GM12878 (cell line): ENCODE results near the gene MYL7. TPM values are rescaled to one million over a fixed set of nuclear protein-coding genes. Genes with fewer than 3 reads are reported as not detected.

Experiments used
- ATAC-seq: fragments of 200-7000 bp; cut with Tn5 transposase; 3 replicates; pipeline ENCODE4 v1.9.1; 2020; ENCODE audit warnings: mild to moderate bottlenecking, moderate library complexity
- BruUV-seq: library from RNA; stranded (reverse); fragments of 400-500 nt; replicated peaks from 2 replicates; lab custom pipeline; 2021; lab: Mats Ljungman, UMichigan
- CTCF ChIA-PET: fragments of 300-600 bp; sonication (Branson Sonifier 250); formaldehyde crosslinking; extraction: SDS; loops from one replicate; lab custom pipeline; 2021; ENCODE audit warnings: inconsistent platforms; lab: Yijun Ruan, JAX
- POLR2A ChIA-PET: fragments of 350-600 bp; formaldehyde crosslinking; extraction: SDS; loops from one replicate; lab custom pipeline; 2021; ENCODE audit warnings: inconsistent platforms; lab: Charles Lee
- RAD21 ChIA-PET: fragments of 300-600 bp; sonication (Branson Sonifier 250); formaldehyde crosslinking; loops from one replicate; lab custom pipeline; 2023; ENCODE audit warnings: antibody characterized with exemption; ENCODE audit not compliant: unreplicated experiment; lab: Charles Lee
- SMC1A ChIA-PET: fragments of 300-600 bp; sonication (Branson Sonifier 250); formaldehyde crosslinking; loops from one replicate; lab custom pipeline; 2023; ENCODE audit not compliant: unreplicated experiment, uncharacterized antibody; lab: Charles Lee
- DNase-seq: peaks from one replicate; pipeline ENCODE4 v3.0.0-alpha.2; 2011; ENCODE audit warnings: low read depth, low spot score
- FAIRE-seq: peaks from 3 replicates; lab custom pipeline; 2011; peaks lifted over from hg19 to GRCh38; lab: Jason Lieb, UNC
- H2AFZ ChIP-seq: 2 replicates; pipeline ENCODE4 v1.6.0; 2011; ENCODE audit warnings: low read depth, low read length, control low read depth; ENCODE audit not compliant: control insufficient read depth
- H3K27ac ChIP-seq: 2 replicates; pipeline ENCODE4 v1.5.1; 2011; ENCODE audit warnings: control low read depth; ENCODE audit not compliant: control insufficient read depth, insufficient read depth
- H3K27me3 ChIP-seq, 2 experiments: replicated peaks in 1 of 2; 2 replicates each; pipeline versions ENCODE4 v1.6.0 to v1.6.1; 2011; ENCODE audit warnings: low read length in 1 of 2; ENCODE audit not compliant: control insufficient read depth in 2 of 2, insufficient read depth in 2 of 2
- H3K36me3 ChIP-seq, 2 experiments: 2 replicates each; pipeline ENCODE4 v1.5.1; 2011; ENCODE audit warnings: low read length in 1 of 2; ENCODE audit not compliant: control insufficient read depth in 2 of 2, insufficient read depth in 2 of 2
- H3K4me1 ChIP-seq: 2 replicates; pipeline ENCODE4 v1.6.1; 2011; ENCODE audit warnings: mild to moderate bottlenecking, low read length, moderate library complexity, mixed read lengths; ENCODE audit not compliant: control insufficient read depth, insufficient read depth
- H3K4me2 ChIP-seq: 2 replicates; pipeline ENCODE4 v1.6.0; 2011; ENCODE audit warnings: control low read depth; ENCODE audit not compliant: control insufficient read depth, insufficient read depth
- H3K4me3 ChIP-seq: fragments of 200-600 bp; sonication (generic); 2 replicates; pipeline ENCODE4 v1.5.1; 2016
- H3K79me2 ChIP-seq: 2 replicates; pipeline ENCODE4 v1.6.0; 2011; ENCODE audit warnings: low read length; ENCODE audit not compliant: control insufficient read depth, insufficient read depth
- H3K9ac ChIP-seq: 2 replicates; pipeline ENCODE4 v1.8.0; 2011; ENCODE audit warnings: low read length, control low read depth, mixed read lengths; ENCODE audit not compliant: control insufficient read depth, insufficient read depth
- H3K9me3 ChIP-seq: replicated peaks from 3 replicates; pipeline ENCODE4 v1.5.1; 2011; ENCODE audit warnings: mild to moderate bottlenecking, low read length; ENCODE audit not compliant: control insufficient read depth, insufficient read depth
- H4K20me1 ChIP-seq: 2 replicates; pipeline ENCODE4 v1.6.0; 2011; ENCODE audit not compliant: control insufficient read depth, insufficient read depth
- CBX3 ChIP-seq: fragments of 200-600 bp; sonication (generic); IDR thresholded peaks from 2 replicates; pipeline ENCODE4 v1.6.1; 2016; ENCODE audit warnings: low read depth, borderline replicate concordance
- ETV6 ChIP-seq, 2 experiments: fragments of 450-650 bp in 1 of 2; IDR thresholded peaks in 1 of 2; conservative IDR thresholded peaks in 1 of 2; 2 replicates each; pipeline ENCODE4 v1.6.1; 2014; ENCODE audit warnings: antibody characterized with exemption in 1 of 2, borderline replicate concordance in 1 of 2, low read depth in 1 of 2, mild to moderate bottlenecking in 1 of 2, moderate library complexity in 1 of 2
- POU2F2 ChIP-seq: IDR thresholded peaks from 3 replicates; pipeline ENCODE4 v1.6.1; 2011; ENCODE audit warnings: low read depth, mild to moderate bottlenecking, low read length, borderline replicate concordance
- WRNIP1 ChIP-seq: IDR thresholded peaks from 2 replicates; pipeline ENCODE4 v1.6.1; 2011; ENCODE audit warnings: low read depth, low read length, improper control_type of control experiment, borderline replicate concordance
- WGBS: methylation state at CpG from one replicate; pipeline ENCODE4 v1.1.6; 2016; ENCODE audit warnings: low lambda C conversion rate; ENCODE audit not compliant: insufficient replicate concordance, insufficient coverage; ENCODE audit errors: missing lambda C conversion rate; 5-methylcytosine and 5-hydroxymethylcytosine counted together
- in situ Hi-C: fragments of 300-500 bp; cut with MboI; formaldehyde crosslinking; loops from 9 replicates; pipeline ENCODE4 v1.14.3; 2018; ENCODE audit warnings: mixed read lengths
- intact Hi-C: fragments of 100-400 bp; cut with micrococcal nuclease; formaldehyde crosslinking; loops from one replicate; pipeline ENCODE4 v1.14.2; 2022; ENCODE audit not compliant: unreplicated experiment
- polyA plus RNA-seq, 11 experiments: library from polyadenylated mRNA; depleted of rRNA in 4 of 11; unstranded in 6 of 11; stranded (reverse) in 5 of 11; fragments of >200 nt; fragmentation: Nextera tagmentation in 4 of 11; fragmentation: Illumina TruSeq in 1 of 11; extraction: Ambion mirVana in 4 of 11; extraction: Trizol in 1 of 11; gene quantifications; 1 replicate in 1 of 11; 2 replicates in 10 of 11; pipeline versions ENCODE4 v1.2.1 to v1.2.3, GENCODE V29; 2011 to 2016; ENCODE audit warnings: inconsistent platforms in 2 of 11, missing spikeins in 2 of 11, low read depth in 1 of 11
- total RNA-seq, 4 experiments: library from RNA; depleted of rRNA in 3 of 4; stranded (reverse); fragments of >200 nt in 3 of 4; fragmentation: Illumina TruSeq in 1 of 4; extraction: Trizol in 1 of 4; gene quantifications; 2 replicates each; pipeline versions ENCODE4 v1.2.1 to v1.2.3, GENCODE V29; 2013 to 2021
- TF ChIP-seq, protein P1 (sequence below): IDR thresholded peaks from 2 replicates; pipeline ENCODE4 v1.6.1; 2012; ENCODE audit warnings: improper control_type of control experiment, low read depth, low read length; ENCODE audit not compliant: insufficient replicate concordance
- TF ChIP-seq, protein P2 (sequence below): IDR thresholded peaks from 2 replicates; pipeline ENCODE4 v1.6.1; 2012; ENCODE audit warnings: low read length, inconsistent platforms
- TF ChIP-seq, protein P3 (sequence below): IDR thresholded peaks from 2 replicates; pipeline ENCODE4 v1.6.1; 2011; ENCODE audit warnings: mild to moderate bottlenecking, low read depth, low read length, moderate library complexity; ENCODE audit not compliant: insufficient replicate concordance

Gene MYL7
- total and polyA plus RNA-seq, 10 of the 15 experiments (the other 5 are each of a cell fraction or from before 2014, with no cell fraction given), result 1.9 TPM; not detected in 9

DNA sequence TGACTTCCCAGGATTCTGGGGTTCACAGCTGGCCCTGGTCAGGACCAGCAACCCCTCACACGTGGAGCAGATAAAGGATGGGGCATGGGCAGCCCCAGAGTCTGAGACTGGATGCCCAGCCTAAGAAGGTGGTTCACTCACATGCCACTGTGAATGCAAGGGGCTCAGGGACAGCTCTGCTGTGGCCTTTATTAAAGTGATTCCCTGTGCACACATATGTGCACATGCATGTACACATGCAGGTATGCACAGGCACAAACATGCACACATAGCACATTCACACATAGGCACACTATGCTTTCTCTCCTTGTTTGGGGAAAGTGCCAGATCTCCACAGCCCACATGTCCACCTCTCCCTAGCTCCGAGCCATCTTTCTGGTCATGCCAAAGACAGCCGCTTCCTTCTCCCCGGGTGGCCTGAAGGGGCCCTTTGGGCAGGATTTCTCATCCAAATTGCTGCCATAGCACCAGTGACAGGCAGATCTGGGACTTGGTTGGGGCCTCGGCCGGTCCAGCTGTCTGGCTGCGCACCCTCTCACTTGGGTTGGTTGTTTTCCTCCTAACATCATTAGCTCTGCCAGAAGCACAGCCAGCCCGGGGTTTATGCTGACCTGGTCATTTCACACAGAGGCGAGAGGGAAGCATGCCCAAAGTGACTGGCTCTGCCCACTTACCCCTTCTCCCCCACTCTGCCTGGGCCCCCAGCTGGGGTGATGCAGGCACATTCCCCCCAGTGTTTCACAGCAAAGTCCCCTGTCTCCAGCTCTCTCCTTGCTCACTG, 46.7 kb upstream of the MYL7 start:
- FAIRE-seq, result no peak
- WGBS, result 39% methylated on average over 8 of the region's 9 CpGs

DNA sequence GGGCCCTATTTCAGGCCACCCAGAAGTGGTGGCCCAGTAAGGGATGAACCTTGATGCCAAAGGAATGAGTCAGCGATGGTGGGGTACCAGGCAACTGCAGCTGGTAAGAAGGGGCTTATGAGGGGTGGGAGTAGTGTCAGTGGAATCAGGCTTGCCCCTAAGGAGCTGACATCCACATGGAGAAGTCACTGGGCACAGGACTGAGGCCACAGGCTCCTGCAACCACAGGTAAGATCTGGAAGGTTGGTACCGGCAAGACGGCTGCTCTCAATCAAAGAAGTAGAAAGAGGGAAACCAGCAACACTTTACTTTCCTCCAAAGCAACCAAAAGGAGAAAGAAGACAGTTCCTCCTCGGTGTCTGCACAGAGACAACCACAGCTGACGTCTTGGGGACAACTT, 45.6 kb upstream of the MYL7 start:
- WGBS, result 30% methylated on average over 5 of the region's 5 CpGs
- Histone ChIP-seq H4K20me1 (no peaks in the 10 kb centered on the region), H3K79me2 (no peaks in the 10 kb centered on the region), H3K9me3 (no peaks in the 10 kb centered on the region; the same call in 2 of the 3 replicates), H3K4me3 (no peak overlapping the region), H3K4me2 (no peak overlapping the region), H3K9ac (no peak overlapping the region), H3K27ac (no peak overlapping the region), H3K27me3 (peaks cover 0 to 1% of the 10 kb centered on the region in 2 experiments; a peak in 2 of 4 replicates), H3K4me1 (no peaks in the 10 kb centered on the region), H3K36me3 (no peaks in the 10 kb centered on the region), H2AFZ (no peak overlapping the region)
- ATAC-seq, result no peak
- BruUV-seq, result no TSS peak
- FAIRE-seq, result no peak
- ChIA-PET CTCF (interaction anchor here (0.6 kb wide), 1 partner anchor 14 kb away, joined by 4 read pairs; the partner anchor contains the start of gene YKT6), SMC1A (no interaction called here), POLR2A (no interaction called here), RAD21 (no interaction called here)
- intact Hi-C loops, result no loop called here
- no peak for DNase-seq
- in situ Hi-C loops, result no loop called here
- TF ChIP-seq, protein P1, sequence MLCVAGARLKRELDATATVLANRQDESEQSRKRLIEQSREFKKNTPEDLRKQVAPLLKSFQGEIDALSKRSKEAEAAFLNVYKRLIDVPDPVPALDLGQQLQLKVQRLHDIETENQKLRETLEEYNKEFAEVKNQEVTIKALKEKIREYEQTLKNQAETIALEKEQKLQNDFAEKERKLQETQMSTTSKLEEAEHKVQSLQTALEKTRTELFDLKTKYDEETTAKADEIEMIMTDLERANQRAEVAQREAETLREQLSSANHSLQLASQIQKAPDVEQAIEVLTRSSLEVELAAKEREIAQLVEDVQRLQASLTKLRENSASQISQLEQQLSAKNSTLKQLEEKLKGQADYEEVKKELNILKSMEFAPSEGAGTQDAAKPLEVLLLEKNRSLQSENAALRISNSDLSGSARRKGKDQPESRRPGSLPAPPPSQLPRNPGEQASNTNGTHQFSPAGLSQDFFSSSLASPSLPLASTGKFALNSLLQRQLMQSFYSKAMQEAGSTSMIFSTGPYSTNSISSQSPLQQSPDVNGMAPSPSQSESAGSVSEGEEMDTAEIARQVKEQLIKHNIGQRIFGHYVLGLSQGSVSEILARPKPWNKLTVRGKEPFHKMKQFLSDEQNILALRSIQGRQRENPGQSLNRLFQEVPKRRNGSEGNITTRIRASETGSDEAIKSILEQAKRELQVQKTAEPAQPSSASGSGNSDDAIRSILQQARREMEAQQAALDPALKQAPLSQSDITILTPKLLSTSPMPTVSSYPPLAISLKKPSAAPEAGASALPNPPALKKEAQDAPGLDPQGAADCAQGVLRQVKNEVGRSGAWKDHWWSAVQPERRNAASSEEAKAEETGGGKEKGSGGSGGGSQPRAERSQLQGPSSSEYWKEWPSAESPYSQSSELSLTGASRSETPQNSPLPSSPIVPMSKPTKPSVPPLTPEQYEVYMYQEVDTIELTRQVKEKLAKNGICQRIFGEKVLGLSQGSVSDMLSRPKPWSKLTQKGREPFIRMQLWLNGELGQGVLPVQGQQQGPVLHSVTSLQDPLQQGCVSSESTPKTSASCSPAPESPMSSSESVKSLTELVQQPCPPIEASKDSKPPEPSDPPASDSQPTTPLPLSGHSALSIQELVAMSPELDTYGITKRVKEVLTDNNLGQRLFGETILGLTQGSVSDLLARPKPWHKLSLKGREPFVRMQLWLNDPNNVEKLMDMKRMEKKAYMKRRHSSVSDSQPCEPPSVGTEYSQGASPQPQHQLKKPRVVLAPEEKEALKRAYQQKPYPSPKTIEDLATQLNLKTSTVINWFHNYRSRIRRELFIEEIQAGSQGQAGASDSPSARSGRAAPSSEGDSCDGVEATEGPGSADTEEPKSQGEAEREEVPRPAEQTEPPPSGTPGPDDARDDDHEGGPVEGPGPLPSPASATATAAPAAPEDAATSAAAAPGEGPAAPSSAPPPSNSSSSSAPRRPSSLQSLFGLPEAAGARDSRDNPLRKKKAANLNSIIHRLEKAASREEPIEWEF, result no peak
- TF ChIP-seq, protein P2, sequence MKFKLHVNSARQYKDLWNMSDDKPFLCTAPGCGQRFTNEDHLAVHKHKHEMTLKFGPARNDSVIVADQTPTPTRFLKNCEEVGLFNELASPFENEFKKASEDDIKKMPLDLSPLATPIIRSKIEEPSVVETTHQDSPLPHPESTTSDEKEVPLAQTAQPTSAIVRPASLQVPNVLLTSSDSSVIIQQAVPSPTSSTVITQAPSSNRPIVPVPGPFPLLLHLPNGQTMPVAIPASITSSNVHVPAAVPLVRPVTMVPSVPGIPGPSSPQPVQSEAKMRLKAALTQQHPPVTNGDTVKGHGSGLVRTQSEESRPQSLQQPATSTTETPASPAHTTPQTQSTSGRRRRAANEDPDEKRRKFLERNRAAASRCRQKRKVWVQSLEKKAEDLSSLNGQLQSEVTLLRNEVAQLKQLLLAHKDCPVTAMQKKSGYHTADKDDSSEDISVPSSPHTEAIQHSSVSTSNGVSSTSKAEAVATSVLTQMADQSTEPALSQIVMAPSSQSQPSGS, result no peak
- TF ChIP-seq POU2F2, result no peak

More for the DNA sequence above, 46.7 kb upstream of the MYL7 start:
- no peaks in the 10 kb centered on the region for H3K4me1 ChIP-seq
- H3K4me3 ChIP-seq, result no peak overlapping the region
- in situ Hi-C loops (no loop called here), intact Hi-C loops (no loop called here)
- no peaks in the 10 kb centered on the region for H3K36me3 ChIP-seq
- no peak for DNase-seq
- ChIA-PET SMC1A (no interaction called here), RAD21 (no interaction called here), POLR2A (no interaction called here), CTCF (no interaction called here)
- peaks cover 0 to 1% of the 10 kb centered on the region in 2 experiments; a peak in 1 of 4 replicates for H3K27me3 ChIP-seq
- no peak overlapping the region for H3K9ac ChIP-seq
- no peak overlapping the region for H3K4me2 ChIP-seq
- no peaks in the 10 kb centered on the region for H3K79me2 ChIP-seq
- H4K20me1 ChIP-seq, result no peaks in the 10 kb centered on the region
- no peak overlapping the region for H3K27ac ChIP-seq
- BruUV-seq, result no TSS peak
- no peaks in the 10 kb centered on the region; the same call in 2 of the 3 replicates for H3K9me3 ChIP-seq
- ATAC-seq, result no peak
- TF ChIP-seq ETV6 (conservative IDR thresholded peaks at IDR 0.05 in 1 of 2, IDR thresholded peaks at IDR 0.05 in 1 of 2; ENCODE audit: borderline replicate concordance in 1 of 2, low read depth in 1 of 2) (no peak), CBX3 (no peak), WRNIP1 (no peak)
- TF ChIP-seq, protein P3, sequence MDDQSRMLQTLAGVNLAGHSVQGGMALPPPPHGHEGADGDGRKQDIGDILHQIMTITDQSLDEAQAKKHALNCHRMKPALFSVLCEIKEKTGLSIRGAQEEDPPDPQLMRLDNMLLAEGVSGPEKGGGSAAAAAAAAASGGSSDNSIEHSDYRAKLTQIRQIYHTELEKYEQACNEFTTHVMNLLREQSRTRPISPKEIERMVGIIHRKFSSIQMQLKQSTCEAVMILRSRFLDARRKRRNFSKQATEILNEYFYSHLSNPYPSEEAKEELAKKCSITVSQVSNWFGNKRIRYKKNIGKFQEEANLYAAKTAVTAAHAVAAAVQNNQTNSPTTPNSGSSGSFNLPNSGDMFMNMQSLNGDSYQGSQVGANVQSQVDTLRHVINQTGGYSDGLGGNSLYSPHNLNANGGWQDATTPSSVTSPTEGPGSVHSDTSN, result no peak
- no peak overlapping the region for H2AFZ ChIP-seq
